SK-N-SH (cell line): Measurements from ENCODE around the gene SUN2.

Experiments
- CHD2 ChIP-seq: fragments of 150-350 bp; IDR thresholded peaks from 2 replicates; pipeline ENCODE4 v1.6.1; 2018; ENCODE audit warnings: low read length; ENCODE audit not compliant: partially characterized antibody
- CTCF ChIP-seq: fragments of 200-600 bp; sonication (generic); IDR thresholded peaks from 2 replicates; pipeline ENCODE4 v1.6.1; 2017; ENCODE audit warnings: antibody characterized with exemption, mild to moderate bottlenecking, moderate library complexity
- EP300 ChIP-seq, 2 experiments: IDR thresholded peaks; 2 replicates each; pipeline versions ENCODE4 v1.4.0 to v1.6.1; 2012; ENCODE audit warnings: borderline replicate concordance in 1 of 2, low read depth in 1 of 2, low read length in 1 of 2
- EZH2phosphoT487 ChIP-seq: fragments of 200-600 bp; sonication (generic); IDR thresholded peaks from 2 replicates; pipeline ENCODE4 v1.6.1; 2017; ENCODE audit warnings: low read depth, mixed run types, mild to moderate bottlenecking, antibody characterized with exemption, moderate library complexity, borderline replicate concordance
- GABPA ChIP-seq: IDR thresholded peaks from 2 replicates; pipeline ENCODE4 v1.4.0; 2012; ENCODE audit warnings: low read depth, mild to moderate bottlenecking
- MXI1 ChIP-seq: IDR thresholded peaks from 2 replicates; pipeline ENCODE4 v1.6.1; 2012; ENCODE audit warnings: mild to moderate bottlenecking, low read depth, low read length, improper control_type of control experiment
- POLR2AphosphoS5 ChIP-seq: IDR thresholded peaks from 2 replicates; pipeline ENCODE4 v1.6.1; 2012; ENCODE audit warnings: low read depth, low read length
- REST ChIP-seq: IDR thresholded peaks from 2 replicates; pipeline ENCODE4 v1.6.1; 2012; ENCODE audit warnings: mild to moderate bottlenecking, low read depth, low read length, moderate library complexity
- RFX5 ChIP-seq: IDR thresholded peaks from 2 replicates; pipeline ENCODE4 v1.6.1; 2012; ENCODE audit warnings: mild to moderate bottlenecking, improper control_type of control experiment, low read length
- RXRA ChIP-seq: IDR thresholded peaks from 2 replicates; pipeline ENCODE4 v1.4.0; 2012; ENCODE audit warnings: low read depth, mild to moderate bottlenecking, borderline replicate concordance
- TEAD4 ChIP-seq: IDR thresholded peaks from 2 replicates; pipeline ENCODE4 v1.4.0; 2012; ENCODE audit warnings: mild to moderate bottlenecking, borderline replicate concordance; ENCODE audit not compliant: insufficient read depth
- YY1 ChIP-seq: IDR thresholded peaks from 2 replicates; pipeline ENCODE4 v1.4.0; 2012; ENCODE audit warnings: low read depth, mild to moderate bottlenecking

GRCh38 chr22:38717244-38717643, 38.6 kb downstream of the SUN2 start:
- TF ChIP-seq MXI1 (no peak), CTCF (no peak), POLR2AphosphoS5 (no peak), CHD2 (no peak), EZH2phosphoT487 (no peak), REST (no peak), GABPA (no peak), TEAD4 (no peak), RXRA (no peak), YY1 (no peak), EP300 (IDR thresholded peaks at IDR 0.05; ENCODE audit: borderline replicate concordance in 1 of 2, low read depth in 1 of 2, low read length in 1 of 2) (no peak), RFX5 (no peak)
